MCF 10A (cell line): Measurements from ENCODE around the gene LAMB4. TPM values are rescaled to one million over a fixed set of nuclear protein-coding genes. Genes with fewer than 3 reads are reported as not detected.

Experiments used
- BruUV-seq: library from RNA; stranded (reverse); fragments of 400-500 nt; replicated peaks from 2 replicates; lab custom pipeline; 2021; lab: Mats Ljungman, UMichigan
- CTCF ChIA-PET: fragments of 300-600 bp; sonication (Branson Sonifier 250); formaldehyde crosslinking; extraction: SDS; loops from one replicate; lab custom pipeline; 2021; ENCODE audit warnings: antibody characterized with exemption, inconsistent platforms; lab: Yijun Ruan, JAX
- POLR2A ChIA-PET: fragments of 300-600, 350-650 bp; sonication (Branson Sonifier 250); formaldehyde crosslinking; extraction: SDS; loops from one replicate; lab custom pipeline; 2020; ENCODE audit warnings: antibody characterized with exemption, inconsistent platforms; lab: Yijun Ruan, JAX
- DNase-seq: peaks from one replicate; pipeline ENCODE4 v3.0.0-alpha.2; 2018; ENCODE audit not compliant: unreplicated experiment
- H3K27ac Mint-ChIP-seq: one replicate; pipeline ENCODE4 v1.8.0; 2022; ENCODE audit warnings: mild to moderate bottlenecking, low read depth, mixed read lengths; ENCODE audit not compliant: unreplicated experiment
- H3K27me3 Mint-ChIP-seq: one replicate; pipeline ENCODE4 v1.8.0; 2022; ENCODE audit warnings: mixed read lengths; ENCODE audit not compliant: insufficient read depth, unreplicated experiment
- H3K36me3 Mint-ChIP-seq: one replicate; pipeline ENCODE4 v1.8.0; 2022; ENCODE audit warnings: mild to moderate bottlenecking, moderate library complexity, mixed read lengths; ENCODE audit not compliant: insufficient read depth, unreplicated experiment
- H3K4me1 Mint-ChIP-seq: one replicate; pipeline ENCODE4 v1.8.0; 2022; ENCODE audit warnings: mixed read lengths; ENCODE audit not compliant: insufficient read depth, unreplicated experiment
- H3K4me3 Mint-ChIP-seq: one replicate; pipeline ENCODE4 v1.8.0; 2022; ENCODE audit warnings: mild to moderate bottlenecking, moderate library complexity, mixed read lengths; ENCODE audit not compliant: unreplicated experiment
- H3K9me3 Mint-ChIP-seq: one replicate; pipeline ENCODE4 v1.8.0; 2022; ENCODE audit warnings: mixed read lengths; ENCODE audit not compliant: unreplicated experiment
- intact Hi-C: fragments of 100-400 bp; cut with micrococcal nuclease; formaldehyde crosslinking; loops from 2 replicates; pipeline ENCODE4 v1.14.1; 2022
- total RNA-seq: library from RNA; stranded (reverse); gene quantifications from 2 replicates; pipeline ENCODE4 v1.2.3, GENCODE V29; 2022
- TF ChIP-seq, protein P1 (sequence below): fragments of 200-600 bp; IDR thresholded peaks from one replicate; pipeline ENCODE4 v1.8.0; 2022; ENCODE audit warnings: antibody characterized with exemption, mild to moderate bottlenecking; ENCODE audit not compliant: unreplicated experiment

LAMB4 gene
- total RNA-seq, 1 experiment from 2014 or later: 0.35 TPM

DNA sequence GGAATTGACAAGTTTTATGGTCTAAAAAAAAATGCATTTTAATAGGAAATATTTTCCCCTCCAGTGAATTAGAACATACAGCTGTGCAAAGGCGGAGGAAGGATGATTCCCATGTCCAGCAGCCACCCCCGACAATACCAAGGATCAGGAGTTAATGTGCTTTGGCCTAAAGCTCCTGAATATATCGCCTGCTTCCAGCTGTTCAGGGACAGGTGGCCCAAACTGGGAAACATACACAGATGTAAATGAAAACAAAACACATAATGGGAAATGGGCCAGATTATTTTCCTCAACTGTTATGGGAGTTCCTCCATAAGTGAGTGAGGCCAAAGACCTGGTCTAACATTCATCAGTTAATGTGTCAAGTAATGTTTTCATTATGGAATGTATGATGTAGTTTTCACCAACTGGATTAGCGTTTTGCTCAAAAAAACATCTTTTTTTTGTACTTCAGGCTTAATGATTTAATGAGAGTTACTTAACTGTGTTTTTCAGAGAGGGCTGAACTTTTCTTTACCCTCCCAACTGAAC, 72.1 kb downstream of the LAMB4 start:
- Mint-ChIP-seq H3K27ac (no peak overlapping the region), H3K36me3 (no peaks in the 10 kb centered on the region), H3K4me1 (no peaks in the 10 kb centered on the region), H3K4me3 (no peak overlapping the region), H3K9me3 (no peaks in the 10 kb centered on the region), H3K27me3 (no peaks in the 10 kb centered on the region)
- POLR2A ChIA-PET: no interaction called here
- TF ChIP-seq, protein P1, sequence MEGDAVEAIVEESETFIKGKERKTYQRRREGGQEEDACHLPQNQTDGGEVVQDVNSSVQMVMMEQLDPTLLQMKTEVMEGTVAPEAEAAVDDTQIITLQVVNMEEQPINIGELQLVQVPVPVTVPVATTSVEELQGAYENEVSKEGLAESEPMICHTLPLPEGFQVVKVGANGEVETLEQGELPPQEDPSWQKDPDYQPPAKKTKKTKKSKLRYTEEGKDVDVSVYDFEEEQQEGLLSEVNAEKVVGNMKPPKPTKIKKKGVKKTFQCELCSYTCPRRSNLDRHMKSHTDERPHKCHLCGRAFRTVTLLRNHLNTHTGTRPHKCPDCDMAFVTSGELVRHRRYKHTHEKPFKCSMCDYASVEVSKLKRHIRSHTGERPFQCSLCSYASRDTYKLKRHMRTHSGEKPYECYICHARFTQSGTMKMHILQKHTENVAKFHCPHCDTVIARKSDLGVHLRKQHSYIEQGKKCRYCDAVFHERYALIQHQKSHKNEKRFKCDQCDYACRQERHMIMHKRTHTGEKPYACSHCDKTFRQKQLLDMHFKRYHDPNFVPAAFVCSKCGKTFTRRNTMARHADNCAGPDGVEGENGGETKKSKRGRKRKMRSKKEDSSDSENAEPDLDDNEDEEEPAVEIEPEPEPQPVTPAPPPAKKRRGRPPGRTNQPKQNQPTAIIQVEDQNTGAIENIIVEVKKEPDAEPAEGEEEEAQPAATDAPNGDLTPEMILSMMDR: no peak
- no TSS peak for BruUV-seq
- intact Hi-C loops: no loop called here
- CTCF ChIA-PET: interaction anchor here (0.6 kb wide), 1 partner anchor 54 kb away, joined by 3 read pairs; no protein-coding TSS in a partner anchor
- DNase-seq: no peak

- TF ChIP-seq, protein P1: no peak
- peak overlapping the region; percentile 19 for H3K27ac Mint-ChIP-seq
- no peaks in the 10 kb centered on the region for H3K4me1 Mint-ChIP-seq
- ChIA-PET POLR2A (interaction anchor here (1.1 kb wide), 1 partner anchor 68 kb away, joined by 3 read pairs; no protein-coding TSS in a partner anchor), CTCF (no interaction called here)
- no TSS peak for BruUV-seq
- intact Hi-C loops: no loop called here
- DNase-seq: no peak
- no peaks in the 10 kb centered on the region for H3K36me3 Mint-ChIP-seq
- H3K27me3 Mint-ChIP-seq: no peaks in the 10 kb centered on the region
- H3K4me3 Mint-ChIP-seq: no peak overlapping the region
- H3K9me3 Mint-ChIP-seq: no peaks in the 10 kb centered on the region
Measured at GRCh38 chr7:108055611-108056021, 74.5 kb downstream of the LAMB4 start.

DNA sequence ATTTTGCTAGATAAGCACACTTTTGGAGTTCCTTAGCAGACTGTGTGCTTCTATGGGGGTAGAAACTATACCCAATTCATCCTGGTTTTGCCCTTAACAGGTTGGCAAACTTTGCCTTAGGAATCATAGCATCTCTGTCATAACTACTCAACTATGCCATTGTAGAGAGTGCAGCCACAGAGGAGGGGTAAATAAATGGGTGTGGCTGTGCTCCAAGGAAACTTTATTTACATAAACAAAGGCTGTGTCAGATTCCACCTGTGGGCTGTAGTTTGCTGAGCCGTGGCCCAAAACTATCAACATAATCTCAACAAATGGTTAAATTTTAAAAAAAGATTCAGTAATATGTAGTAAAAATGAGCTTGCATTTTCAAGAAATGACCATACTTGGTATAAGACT, 75.6 kb downstream of the LAMB4 start:
- no TSS peak for BruUV-seq
- no peak for DNase-seq
- no peak overlapping the region for H3K27ac Mint-ChIP-seq
- no peak overlapping the region for H3K4me3 Mint-ChIP-seq
- ChIA-PET CTCF (interaction anchor here (0.6 to 1.1 kb wide), 2 partner anchors 9 kb away, joined by 3 to 4 read pairs; no protein-coding TSS in a partner anchor), POLR2A (interaction anchor here (0.6 to 1.6 kb wide), 5 partner anchors 23 to 66 kb away, joined by 3 to 5 read pairs (median 4); partner anchors contain the start of gene LAMB1)
- H3K9me3 Mint-ChIP-seq: no peaks in the 10 kb centered on the region
- intact Hi-C loops: no loop called here
- H3K36me3 Mint-ChIP-seq: no peaks in the 10 kb centered on the region
- no peaks in the 10 kb centered on the region for H3K27me3 Mint-ChIP-seq
- no peaks in the 10 kb centered on the region for H3K4me1 Mint-ChIP-seq
- TF ChIP-seq, protein P1: no peak

GRCh38 chr7:108053250-108053649, 76.9 kb downstream of the LAMB4 start:
- Mint-ChIP-seq H3K36me3 (no peaks in the 10 kb centered on the region), H3K27ac (no peak overlapping the region), H3K4me1 (no peaks in the 10 kb centered on the region), H3K27me3 (no peaks in the 10 kb centered on the region), H3K4me3 (no peak overlapping the region), H3K9me3 (no peaks in the 10 kb centered on the region)
- BruUV-seq: no TSS peak
- POLR2A ChIA-PET: interaction anchor here (0.5 to 1.1 kb wide), 2 partner anchors 11 to 39 kb away, joined by 4 to 6 read pairs; no protein-coding TSS in a partner anchor
- intact Hi-C loops: no loop called here
- TF ChIP-seq, protein P1: no peak
- DNase-seq: no peak
- CTCF ChIA-PET: interaction anchor here (0.6 to 0.9 kb wide), 2 partner anchors 36 to 56 kb away, joined by 4 to 6 read pairs; no protein-coding TSS in a partner anchor
